ENCODE measurements around the gene CCDC194.
A peak's percentile ranks its signal among the peaks of the same experiment; 100 is the strongest.

The CCDC194 gene

GRCh38 chr19:17405250-17406045, 11.5 kb upstream of the CCDC194 start, which contains the start of gene BST2:
BST2 (minus strand) TSS chr19:17405630; CDS start chr19:17405575, 55 bp downstream.
- DNase-seq, result peak; percentile 71 to 80

DNA sequence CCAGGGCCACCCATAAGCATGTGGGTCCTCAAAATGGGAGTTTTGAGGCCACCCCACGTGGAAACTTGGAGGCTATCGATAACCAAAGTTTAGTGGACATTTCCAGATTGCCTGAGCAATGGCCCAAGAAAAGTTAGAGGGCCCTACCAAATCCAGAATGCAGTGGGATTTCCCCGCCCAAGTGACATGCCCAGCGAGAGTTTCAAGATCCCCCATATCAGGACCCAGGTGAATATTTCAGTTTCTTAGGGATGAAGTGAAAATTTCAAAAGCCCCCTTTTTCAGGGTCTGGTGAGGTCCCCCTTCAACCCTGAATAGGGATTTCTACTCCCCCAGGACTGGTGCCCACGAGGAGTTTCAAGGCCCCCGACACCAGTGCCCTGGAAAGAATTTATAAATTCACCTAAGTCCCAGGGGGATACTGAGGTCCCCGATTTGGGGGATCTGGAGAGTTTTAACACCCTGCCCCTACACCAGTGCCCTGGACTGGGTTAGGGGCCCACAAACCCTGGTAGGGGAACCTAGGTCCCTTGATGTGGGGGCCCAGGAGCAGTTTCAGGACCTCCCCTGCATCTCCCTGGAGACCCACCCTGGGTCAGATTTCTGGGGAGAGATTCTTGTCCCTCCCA, 10.7 kb upstream of the CCDC194 start:
- DNase-seq, result no peak

DNA sequence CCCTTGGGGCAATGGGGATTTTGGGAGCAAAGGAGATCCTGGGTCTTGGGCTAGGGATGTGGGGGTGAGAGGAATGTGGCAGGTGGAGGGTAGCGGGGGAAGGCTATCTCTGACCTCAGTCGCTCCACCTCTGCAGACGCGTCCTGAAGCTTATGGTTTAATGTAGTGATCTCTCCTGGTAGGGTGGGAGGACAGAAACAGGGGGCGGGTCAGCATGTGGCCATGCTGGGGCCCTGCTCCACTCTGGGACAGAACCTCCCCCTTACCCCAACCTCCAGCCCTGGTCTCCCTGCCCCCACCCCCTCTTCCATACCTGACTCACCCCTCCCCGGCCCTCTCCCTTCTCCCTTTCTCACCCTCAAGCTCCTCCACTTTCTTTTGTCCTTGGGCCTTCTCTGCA, 10.0 kb upstream of the CCDC194 start:
- no peak for DNase-seq

DNA sequence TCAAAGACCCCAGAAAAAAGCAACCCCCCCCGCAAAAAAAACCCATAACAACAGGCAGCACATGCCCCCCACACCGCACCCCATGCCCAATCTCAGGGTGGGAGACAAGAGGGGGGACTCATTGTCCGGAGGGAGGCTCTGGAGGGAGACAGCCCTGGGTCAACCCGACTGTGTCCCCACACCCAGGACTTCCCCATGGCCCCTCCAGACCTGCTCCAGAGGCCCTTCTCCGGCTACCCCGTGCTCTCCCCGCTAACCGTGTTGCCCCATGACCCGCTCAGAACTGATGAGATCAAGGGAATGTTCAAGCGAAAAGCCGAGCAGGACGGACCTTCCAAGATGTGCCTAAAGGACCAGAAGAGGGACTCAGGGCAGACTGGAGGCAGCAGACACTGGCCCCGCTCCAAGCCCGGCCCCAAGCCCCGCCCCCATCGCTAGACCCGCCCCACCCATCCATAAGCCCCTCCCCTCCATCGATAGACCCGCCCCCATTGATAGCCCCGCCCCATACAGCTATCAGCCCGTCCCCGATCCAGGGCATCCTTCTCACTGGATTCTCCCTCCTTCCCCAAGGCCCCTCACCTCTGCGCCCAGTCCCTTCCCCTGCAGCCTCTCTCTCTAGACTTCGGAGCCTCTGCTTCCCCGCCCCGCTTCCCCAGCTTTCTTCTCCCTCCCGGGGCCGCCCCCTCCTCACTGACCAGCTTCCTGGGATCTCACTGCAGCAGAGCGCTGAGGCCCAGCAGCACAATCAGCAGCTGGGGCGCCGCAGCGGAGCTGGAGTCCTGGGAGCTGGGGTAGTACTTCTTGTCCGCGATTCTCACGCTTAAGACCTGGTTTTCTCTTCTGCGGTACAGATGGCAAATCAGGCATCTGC, 9.2 kb upstream of the CCDC194 start:
- DNase-seq, result peak in 1 of 2 donors; percentile 40

GRCh38 chr19:17401628-17402027, 7.6 kb upstream of the CCDC194 start:
- no peak for DNase-seq

DNA sequence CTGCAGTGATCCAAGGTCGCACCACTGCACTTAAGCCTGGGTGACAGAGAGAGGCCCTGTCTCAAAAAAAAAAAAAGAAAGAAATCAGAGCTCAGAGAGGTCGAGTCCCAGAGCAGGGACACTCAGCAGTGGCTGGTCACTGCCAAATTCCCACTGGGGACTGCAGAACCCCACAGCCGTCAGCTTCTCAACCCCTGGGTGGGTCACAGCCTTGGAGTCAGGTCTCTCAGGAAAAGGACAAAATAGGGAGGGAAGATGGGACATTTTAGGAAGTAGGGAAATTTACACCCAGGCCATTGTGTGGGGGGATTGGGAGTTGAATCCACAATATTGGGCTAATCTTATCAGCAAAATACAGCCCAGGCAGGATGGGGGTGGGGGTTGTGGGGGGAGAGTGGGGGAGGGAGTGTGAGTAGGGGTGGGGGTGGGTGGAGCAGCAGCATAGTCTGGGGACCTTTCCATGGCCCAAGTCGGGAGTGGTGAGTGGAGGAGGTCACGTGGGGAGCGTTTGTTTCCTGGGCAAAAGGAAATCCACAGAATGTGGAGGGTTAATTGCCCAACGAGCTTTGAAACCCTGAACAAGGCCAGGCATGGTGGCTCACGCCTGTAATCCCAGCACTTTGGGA, 5.0 kb upstream of the CCDC194 start:
- no peak for DNase-seq

DNA sequence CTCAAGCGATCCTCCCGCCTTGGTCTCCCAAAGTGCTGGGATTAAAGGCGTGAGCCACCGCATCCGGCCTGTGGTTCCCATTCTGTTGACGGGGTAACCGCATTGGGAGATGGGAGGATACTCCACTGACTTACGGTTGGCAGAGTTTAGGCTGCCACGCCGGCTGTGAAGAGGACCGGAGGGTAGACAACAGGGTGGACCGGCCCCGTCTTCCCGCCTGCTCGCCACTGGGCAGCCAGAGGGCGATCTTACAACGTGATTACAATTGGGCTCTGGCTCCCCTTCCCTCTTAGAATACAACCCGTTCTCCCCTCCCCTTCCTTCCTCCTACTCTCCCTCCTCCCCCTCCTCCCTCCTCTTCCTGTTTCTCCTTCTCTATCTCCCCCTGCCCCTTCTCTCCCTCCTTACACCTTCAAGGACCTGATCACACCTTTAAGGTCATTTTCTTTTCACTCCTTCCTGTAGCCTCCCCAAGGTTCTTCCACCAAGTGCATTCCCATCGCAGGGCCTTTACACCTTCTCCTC, 957 bp upstream of the CCDC194 start:
- peak; percentile 25 to 73 for DNase-seq

- no peak for DNase-seq
These were observed 994 bp downstream of the CCDC194 start for GRCh38 chr19:17393002-17393401.

GRCh38 chr19:17391371-17392151, 2.4 kb downstream of the CCDC194 start:
- no peak for DNase-seq

DNA sequence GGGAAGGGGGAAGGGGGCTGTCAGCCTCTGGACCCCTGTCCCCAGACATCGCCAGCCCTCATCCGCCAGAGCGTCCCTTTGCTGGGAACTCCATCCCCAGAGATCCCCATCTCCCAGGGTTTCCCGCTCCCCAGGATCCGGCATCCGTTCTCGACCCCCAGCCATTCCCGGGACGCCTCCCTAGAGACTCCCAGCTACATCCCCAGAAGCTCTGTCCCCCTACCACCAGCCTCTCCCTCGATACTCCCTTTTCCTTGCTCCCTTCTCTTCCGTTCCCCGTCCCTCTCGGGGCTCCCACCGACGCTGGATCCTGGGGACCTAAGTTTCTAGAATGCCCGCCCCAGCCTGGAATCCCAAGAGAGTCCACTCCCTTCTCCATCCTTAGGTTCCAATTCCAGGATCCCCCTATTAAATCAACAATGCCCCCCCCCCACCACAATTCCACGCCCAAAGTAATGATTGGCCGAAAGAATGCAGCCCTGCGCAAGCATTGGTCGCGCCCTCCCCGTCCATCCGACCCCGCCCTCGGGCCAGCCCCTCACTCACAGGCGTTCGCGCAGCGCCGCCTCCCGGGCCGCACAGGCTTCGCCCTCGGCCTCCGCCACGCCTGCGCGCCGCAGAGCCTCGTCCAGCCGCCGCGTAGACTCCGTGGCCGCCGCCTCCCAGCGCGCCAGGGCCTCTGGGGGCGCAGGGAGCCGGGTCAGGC, 3.2 kb downstream of the CCDC194 start:
- DNase-seq, result peak; percentile 85 to 88

- DNase-seq, result no peak
These were observed 3.9 kb downstream of the CCDC194 start for GRCh38 chr19:17389957-17390664.

DNA sequence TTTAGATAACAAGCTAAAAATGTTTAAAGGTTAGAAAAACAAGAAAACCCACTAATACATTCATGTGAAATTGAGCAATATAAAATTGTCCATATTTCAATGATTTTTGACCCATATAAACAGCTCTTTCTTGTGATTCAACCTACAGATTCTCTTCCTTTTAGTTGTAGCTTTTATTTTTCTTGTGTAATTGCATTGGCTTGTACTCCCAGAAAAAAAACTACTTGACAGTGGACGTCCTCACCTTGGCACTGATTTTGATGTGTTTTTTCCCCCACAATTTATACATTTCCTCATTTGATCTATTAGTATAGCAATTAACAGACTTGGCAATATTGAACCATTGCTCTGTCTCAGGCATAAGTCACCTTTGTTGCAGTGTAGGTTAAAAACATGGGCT, 4.7 kb downstream of the CCDC194 start:
- no peak for DNase-seq

GRCh38 chr19:17385878-17386611, 8.0 kb downstream of the CCDC194 start:
- peak; percentile 60 to 61 for DNase-seq

DNA sequence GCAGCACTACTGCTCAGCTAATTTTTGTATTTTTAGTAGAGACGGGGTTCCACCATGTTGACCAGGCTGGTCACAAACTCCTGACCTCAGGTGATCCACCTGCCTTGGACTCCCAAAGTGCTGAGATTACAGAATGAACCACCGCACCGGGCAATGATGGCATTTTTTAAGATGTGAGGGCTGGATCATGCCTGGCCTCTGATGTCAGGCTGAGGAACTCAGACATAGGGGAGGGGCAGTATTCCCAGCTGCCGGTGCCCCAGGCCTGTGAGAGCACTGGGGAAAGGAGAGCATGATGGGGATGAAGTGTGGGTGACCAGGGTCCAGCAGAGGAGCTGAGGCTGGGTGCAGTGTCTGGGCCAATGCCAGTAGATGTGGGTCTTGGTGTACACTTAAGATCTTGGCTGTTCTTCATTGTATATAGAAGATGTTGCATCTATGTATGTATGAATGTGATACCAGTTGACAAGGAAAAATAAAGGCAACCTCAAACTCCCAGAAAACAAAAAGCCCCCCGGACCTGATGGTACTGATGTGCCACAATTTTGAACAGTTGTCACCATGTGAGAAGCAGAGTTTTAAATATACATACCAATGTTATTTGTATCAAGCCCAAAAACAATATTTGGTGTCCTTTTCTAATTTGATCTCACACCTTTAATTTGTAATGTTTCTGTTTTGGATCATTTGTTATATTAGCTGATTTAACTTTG, 13.4 kb downstream of the CCDC194 start:
- DNase-seq, result no peak

- no peak for DNase-seq
These were observed 14.8 kb downstream of the CCDC194 start for GRCh38 chr19:17379221-17379631.

GRCh38 chr19:17378271-17378670, 15.7 kb downstream of the CCDC194 start:
- DNase-seq, result no peak

DNA sequence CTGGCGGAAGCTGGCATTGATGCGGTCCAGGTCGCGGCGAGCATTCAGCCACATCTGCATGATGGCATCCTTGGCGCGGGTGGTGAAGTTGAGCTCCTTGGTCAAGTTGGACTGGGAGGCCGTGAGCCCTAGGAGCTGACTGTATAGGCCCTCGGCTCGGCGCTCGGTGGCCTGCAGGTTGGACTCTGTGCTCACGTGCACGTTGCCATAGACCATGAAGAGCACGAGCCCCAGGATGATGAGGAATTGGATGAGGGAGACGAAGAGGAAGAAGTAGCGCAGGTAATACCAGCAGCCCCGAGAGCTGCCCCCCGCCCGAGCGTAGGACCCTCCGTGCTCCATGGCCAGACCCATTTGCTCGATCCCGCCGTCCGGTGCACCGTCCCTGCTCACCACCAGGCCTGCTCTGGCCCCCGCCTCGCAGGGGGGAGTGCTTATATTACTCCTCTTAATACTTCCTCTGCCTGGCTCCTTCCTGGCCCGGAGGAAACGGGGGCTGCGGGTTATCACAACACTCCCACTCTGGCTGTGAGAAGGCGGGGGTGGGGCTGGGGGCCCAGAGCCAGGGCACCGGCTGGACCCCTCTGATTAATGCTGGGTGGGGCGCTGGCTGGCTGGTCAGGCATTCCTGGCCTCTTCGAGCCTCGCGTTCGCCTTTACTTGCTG, 16.9 kb downstream of the CCDC194 start, which contains the start of gene PLVAP:
Gene PLVAP, minus strand, starts transcription at position 408 of the 666 bp plus-strand sequence. Its CDS starts 54 bp downstream, at position 354.
- no peak for DNase-seq

GRCh38 chr19:17370026-17370587, 23.9 kb downstream of the CCDC194 start:
- DNase-seq, result peak in 1 of 2 donors; percentile 22
